Measurements from ENCODE around the gene COQ10B.
A peak's percentile ranks its signal among the peaks of the same experiment; 100 is the strongest.
"Not testable (repeated sequence)": the region's sequence is repeated elsewhere in the genome, so short reads cannot be mapped to it uniquely, and the experiment has no call there.

The COQ10B gene

DNA sequence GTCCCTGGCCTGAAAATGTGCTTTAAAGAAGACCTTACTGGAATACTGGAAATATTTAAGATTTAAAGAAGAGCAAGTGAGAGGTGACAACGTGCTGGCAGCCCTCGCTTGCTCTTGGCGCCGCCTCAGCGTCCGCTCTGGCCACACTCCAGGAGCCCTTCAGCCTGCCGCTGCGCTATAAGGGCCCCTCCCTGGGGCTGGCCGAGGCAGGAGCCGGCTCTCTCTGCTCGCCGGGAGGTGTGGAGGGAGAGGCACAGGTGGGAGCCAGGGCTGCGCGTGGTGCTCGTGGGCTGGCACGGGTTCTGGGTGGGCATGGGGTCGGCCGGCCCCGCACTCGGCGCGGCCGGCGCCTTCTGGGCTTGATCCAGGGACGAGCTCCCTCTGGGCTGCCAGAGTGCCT, 2.9 kb upstream of the COQ10B start:
- no peak overlapping the region for H3K4me3 ChIP-seq (ENCODE audit: low read depth, low read length)
- no peak for DNase-seq (ENCODE audit: low read depth)
- TF ChIP-seq, protein P1, sequence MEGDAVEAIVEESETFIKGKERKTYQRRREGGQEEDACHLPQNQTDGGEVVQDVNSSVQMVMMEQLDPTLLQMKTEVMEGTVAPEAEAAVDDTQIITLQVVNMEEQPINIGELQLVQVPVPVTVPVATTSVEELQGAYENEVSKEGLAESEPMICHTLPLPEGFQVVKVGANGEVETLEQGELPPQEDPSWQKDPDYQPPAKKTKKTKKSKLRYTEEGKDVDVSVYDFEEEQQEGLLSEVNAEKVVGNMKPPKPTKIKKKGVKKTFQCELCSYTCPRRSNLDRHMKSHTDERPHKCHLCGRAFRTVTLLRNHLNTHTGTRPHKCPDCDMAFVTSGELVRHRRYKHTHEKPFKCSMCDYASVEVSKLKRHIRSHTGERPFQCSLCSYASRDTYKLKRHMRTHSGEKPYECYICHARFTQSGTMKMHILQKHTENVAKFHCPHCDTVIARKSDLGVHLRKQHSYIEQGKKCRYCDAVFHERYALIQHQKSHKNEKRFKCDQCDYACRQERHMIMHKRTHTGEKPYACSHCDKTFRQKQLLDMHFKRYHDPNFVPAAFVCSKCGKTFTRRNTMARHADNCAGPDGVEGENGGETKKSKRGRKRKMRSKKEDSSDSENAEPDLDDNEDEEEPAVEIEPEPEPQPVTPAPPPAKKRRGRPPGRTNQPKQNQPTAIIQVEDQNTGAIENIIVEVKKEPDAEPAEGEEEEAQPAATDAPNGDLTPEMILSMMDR (IDR thresholded peaks at IDR 0.05; ENCODE audit: low read depth, low read length, missing control alignments), result no peak

DNA sequence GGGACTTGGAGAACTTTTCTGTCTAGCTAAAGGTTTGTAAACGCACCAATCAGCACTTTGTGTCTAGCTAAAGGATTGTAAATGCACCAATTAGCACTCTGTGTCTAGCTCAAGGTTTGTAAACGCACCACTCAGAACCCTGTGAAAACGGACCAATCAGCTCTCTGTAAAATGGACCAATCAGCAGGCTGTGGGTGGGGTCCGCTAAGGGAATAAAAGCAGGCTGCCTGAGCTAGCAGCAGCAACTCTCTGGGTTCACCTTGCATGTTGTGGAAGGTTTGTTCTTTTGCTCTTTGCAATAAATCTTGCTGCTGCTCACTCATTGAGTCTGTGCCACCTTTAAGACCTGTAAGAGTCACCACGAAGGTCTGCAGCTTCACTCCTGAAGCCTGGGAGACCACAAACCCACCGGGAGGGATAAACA, 2.4 kb upstream of the COQ10B start:
- not testable (repeated sequence) for DNase-seq (ENCODE audit: low read depth); H3K4me3 ChIP-seq (ENCODE audit: low read depth, low read length)

DNA sequence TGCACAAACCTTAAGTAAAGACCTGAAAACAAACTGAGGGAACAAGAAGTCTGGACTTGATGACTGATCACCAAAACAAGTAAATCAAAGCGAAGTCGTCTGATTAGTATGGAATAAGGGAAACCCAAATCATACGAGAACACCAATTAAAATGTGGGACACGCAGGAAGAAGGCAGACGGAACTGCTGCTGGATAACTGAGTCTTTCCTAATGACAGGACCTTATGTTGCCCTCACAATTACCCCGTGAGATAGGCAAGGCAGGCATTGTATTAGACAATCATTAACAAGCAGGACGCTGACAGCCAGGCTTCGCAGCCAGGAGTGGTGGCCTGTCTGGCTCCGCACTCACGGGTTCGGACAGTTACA, 614 bp upstream of the COQ10B start:
- TF ChIP-seq, protein P1 (IDR thresholded peaks at IDR 0.05; ENCODE audit: low read depth, low read length, missing control alignments), result no peak
- no peak for DNase-seq (ENCODE audit: low read depth)
- H3K4me3 ChIP-seq (ENCODE audit: low read depth, low read length), result peak overlapping the region; percentile 85

DNA sequence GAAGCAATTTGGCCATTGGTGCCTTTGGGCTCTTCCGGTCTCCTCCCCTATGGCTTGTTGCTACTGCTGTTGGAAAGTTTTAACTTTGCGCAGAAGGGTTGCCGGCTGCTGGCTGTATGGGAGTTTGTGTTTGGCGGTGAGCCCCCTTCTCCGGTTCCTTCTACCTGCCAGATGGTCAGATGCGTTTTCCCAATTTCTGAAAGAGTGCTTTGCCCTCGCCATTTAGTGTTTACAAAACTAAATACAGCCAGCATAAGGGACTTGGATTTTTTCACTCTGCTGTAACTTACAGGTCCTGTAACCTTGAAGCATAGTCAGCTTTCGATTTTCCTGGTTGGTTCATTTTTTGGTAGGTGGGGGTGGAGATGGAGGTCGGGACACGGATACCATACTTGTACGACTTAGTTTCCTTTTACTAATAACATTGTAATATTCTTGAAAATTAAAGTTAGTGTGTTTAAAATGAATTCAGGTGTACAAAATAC, 604 bp downstream of the COQ10B start:
- TF ChIP-seq, protein P1 (IDR thresholded peaks at IDR 0.05; ENCODE audit: low read depth, low read length, missing control alignments), result no peak
- peak; percentile 53 for DNase-seq (ENCODE audit: low read depth)
- peak overlapping the region; percentile 85 for H3K4me3 ChIP-seq (ENCODE audit: low read depth, low read length)

DNA sequence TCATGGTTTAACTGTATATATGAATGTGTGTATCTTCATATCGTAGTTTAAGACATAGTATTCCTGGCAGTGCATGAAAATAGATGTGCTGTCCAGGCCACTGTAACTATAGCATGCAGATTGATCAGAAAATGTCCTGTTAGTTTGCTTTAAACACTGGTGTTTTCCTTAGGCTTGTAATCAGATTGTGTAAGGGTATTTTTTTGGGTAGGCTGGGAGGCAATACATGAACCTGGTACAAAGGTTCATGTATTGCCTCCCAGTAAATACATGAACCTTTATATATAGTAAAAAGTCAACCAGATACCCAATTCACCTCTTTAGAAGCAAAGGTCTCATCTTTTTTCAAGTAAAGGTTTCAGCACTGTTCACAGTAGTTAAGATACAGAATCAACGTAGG, 1.6 kb downstream of the COQ10B start:
- peak overlapping the region; percentile 85; the same call in 1 of the 2 replicates for H3K4me3 ChIP-seq (ENCODE audit: low read depth, low read length)
- no peak for DNase-seq (ENCODE audit: low read depth)
- TF ChIP-seq, protein P1 (IDR thresholded peaks at IDR 0.05; ENCODE audit: low read depth, low read length, missing control alignments), result no peak

DNA sequence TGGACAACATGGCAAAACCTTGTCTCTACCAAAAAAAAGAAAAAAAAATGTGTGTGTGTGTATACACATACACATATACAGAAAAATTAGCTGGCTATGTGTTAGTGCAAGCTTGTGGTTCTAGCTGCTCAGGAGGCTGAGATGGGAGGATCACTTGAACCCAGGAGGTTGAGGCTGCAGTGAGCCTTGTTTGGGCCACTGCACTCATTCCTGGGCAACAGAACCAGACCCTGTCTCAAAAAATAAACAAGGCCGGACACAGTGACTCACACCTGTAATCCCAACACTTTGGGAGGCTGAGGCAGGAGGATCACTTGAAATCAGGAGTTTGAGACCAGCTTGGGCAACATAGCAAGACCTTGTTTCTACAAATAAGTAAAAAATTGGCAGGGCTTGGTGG, 2.1 kb downstream of the COQ10B start:
- TF ChIP-seq, protein P1 (IDR thresholded peaks at IDR 0.05; ENCODE audit: low read depth, low read length, missing control alignments), result no peak
- DNase-seq (ENCODE audit: low read depth), result no peak
- no peak overlapping the region for H3K4me3 ChIP-seq (ENCODE audit: low read depth, low read length)

DNA sequence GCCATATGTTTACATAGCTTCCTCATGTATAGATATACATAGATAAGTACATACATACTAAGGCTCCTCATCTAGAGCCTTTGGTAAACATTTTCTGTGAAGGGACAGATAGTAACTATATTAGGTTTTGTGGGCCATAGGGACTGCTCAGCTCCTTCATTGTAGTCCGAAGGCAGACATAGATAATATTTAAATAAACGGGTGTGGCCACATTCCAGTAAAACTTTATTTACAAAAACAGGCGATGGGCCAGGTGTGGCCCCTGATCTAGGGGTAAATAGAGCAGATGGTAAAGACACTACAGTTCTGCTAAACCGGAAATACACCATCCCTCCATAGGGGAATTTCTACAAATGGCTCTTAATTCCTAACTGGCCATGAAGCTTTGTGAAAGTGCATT, 7.3 kb downstream of the COQ10B start:
- H3K4me3 ChIP-seq (ENCODE audit: low read depth, low read length), result no peak overlapping the region
- DNase-seq (ENCODE audit: low read depth), result no peak
- TF ChIP-seq, protein P1 (IDR thresholded peaks at IDR 0.05; ENCODE audit: low read depth, low read length, missing control alignments), result no peak
